OCI-LY3 (cell line): Measurements from ENCODE around the gene PGP.

Source experiments
- H2AFZ ChIP-seq: fragments of 200-600, 300-600 bp; shearing (Covaris generic); 2 replicates; pipeline ENCODE4 v1.6.0; 2014; ENCODE audit warnings: antibody characterized with exemption, low read depth, low read length
- H3K27ac ChIP-seq: fragments of 200-600, 300-600 bp; sonication (generic); 2 replicates; pipeline ENCODE4 v1.5.1; 2014; ENCODE audit warnings: mild to moderate bottlenecking, low read length, moderate library complexity, mixed read lengths
- H3K27me3 ChIP-seq: fragments of 200-600, 300-600 bp; sonication (generic); 2 replicates; pipeline ENCODE4 v1.6.1; 2014; ENCODE audit warnings: low read depth, low read length, mixed read lengths
- H3K36me3 ChIP-seq: fragments of 200-600, 300-600 bp; sonication (generic); replicated peaks from 2 replicates; pipeline ENCODE3; 2014; ENCODE audit warnings: low read depth, low read length, mixed read lengths
- H3K4me1 ChIP-seq: fragments of 300-600, 200-600 bp; sonication (generic); 2 replicates; pipeline ENCODE4 v1.6.1; 2014; ENCODE audit warnings: low read length, mixed read lengths
- H3K4me2 ChIP-seq: fragments of 200-600, 300-600 bp; sonication (generic); 2 replicates; pipeline ENCODE4 v1.6.1; 2014; ENCODE audit warnings: low read length, mixed read lengths
- H3K4me3 ChIP-seq: fragments of 300-600, 200-600 bp; sonication (generic); 2 replicates; pipeline ENCODE4 v1.5.1; 2014; ENCODE audit warnings: antibody characterized with exemption, mild to moderate bottlenecking, low read length, moderate library complexity
- H3K79me2 ChIP-seq: fragments of 300-600, 200-600 bp; shearing (Covaris generic); 2 replicates; pipeline ENCODE4 v1.6.1; 2014; ENCODE audit warnings: mild to moderate bottlenecking, low read length, mixed read lengths
- H3K9ac ChIP-seq: fragments of 300-600, 200-600 bp; shearing (Covaris generic); 2 replicates; pipeline ENCODE4 v1.6.0; 2014; ENCODE audit warnings: mild to moderate bottlenecking, low read length, moderate library complexity
- H3K9me3 ChIP-seq: fragments of 200-600, 300-600 bp; shearing (Covaris generic); 2 replicates; pipeline ENCODE4 v1.6.1; 2014; ENCODE audit warnings: low read length, mixed read lengths; ENCODE audit not compliant: insufficient read depth
- H4K20me1 ChIP-seq: fragments of 200-600, 300-600 bp; sonication (generic); 2 replicates; pipeline ENCODE4 v1.6.1; 2016; ENCODE audit warnings: low read length, mixed read lengths; ENCODE audit not compliant: insufficient read depth
- EZH2phosphoT487 ChIP-seq: fragments of 200-600 bp; shearing (Covaris generic); IDR thresholded peaks from 2 replicates; pipeline ENCODE4 v1.6.1; 2018; ENCODE audit warnings: antibody characterized with exemption, mixed run types, low read depth
- TF ChIP-seq, protein P1 (sequence below): fragments of 200-600, 300-600 bp; sonication (generic); IDR thresholded peaks from 2 replicates; pipeline ENCODE4 v1.5.1; 2014; ENCODE audit warnings: antibody characterized with exemption, low read length, low read depth

Gene PGP

DNA sequence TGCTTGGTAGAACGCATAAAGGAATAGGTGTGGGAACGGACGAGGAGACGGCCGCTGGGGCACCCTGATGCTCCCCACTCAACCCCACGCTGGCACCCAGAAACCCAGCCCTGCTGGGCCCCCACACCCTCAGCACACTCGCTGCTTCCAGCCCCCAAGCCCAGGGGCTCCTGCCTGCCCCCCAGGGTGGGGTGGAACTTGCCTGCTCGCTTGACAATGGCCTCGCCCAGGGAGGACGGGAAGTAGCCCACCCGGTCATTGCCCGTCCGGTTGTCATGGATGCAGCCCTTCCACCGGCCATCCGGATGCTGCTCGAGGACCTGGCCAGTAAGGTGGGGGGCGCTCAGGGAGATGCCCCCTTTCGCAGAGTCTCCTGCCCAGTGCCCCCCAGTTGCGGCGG is 28.1 kb downstream of the PGP start:
- no peak overlapping the region for H2AFZ ChIP-seq
- H3K9me3 ChIP-seq = no peaks in the 10 kb centered on the region
- H3K27ac ChIP-seq = no peak overlapping the region
- no peaks in the 10 kb centered on the region for H4K20me1 ChIP-seq
- H3K36me3 ChIP-seq = no peaks in the 10 kb centered on the region
- no peak overlapping the region for H3K4me3 ChIP-seq
- no peaks in the 10 kb centered on the region for H3K27me3 ChIP-seq
- TF ChIP-seq EZH2phosphoT487 = no peak
- TF ChIP-seq, protein P1, sequence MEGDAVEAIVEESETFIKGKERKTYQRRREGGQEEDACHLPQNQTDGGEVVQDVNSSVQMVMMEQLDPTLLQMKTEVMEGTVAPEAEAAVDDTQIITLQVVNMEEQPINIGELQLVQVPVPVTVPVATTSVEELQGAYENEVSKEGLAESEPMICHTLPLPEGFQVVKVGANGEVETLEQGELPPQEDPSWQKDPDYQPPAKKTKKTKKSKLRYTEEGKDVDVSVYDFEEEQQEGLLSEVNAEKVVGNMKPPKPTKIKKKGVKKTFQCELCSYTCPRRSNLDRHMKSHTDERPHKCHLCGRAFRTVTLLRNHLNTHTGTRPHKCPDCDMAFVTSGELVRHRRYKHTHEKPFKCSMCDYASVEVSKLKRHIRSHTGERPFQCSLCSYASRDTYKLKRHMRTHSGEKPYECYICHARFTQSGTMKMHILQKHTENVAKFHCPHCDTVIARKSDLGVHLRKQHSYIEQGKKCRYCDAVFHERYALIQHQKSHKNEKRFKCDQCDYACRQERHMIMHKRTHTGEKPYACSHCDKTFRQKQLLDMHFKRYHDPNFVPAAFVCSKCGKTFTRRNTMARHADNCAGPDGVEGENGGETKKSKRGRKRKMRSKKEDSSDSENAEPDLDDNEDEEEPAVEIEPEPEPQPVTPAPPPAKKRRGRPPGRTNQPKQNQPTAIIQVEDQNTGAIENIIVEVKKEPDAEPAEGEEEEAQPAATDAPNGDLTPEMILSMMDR = no peak
- no peaks in the 10 kb centered on the region for H3K79me2 ChIP-seq
- no peak overlapping the region for H3K4me2 ChIP-seq
- no peaks in the 10 kb centered on the region for H3K4me1 ChIP-seq
- H3K9ac ChIP-seq = no peak overlapping the region

DNA sequence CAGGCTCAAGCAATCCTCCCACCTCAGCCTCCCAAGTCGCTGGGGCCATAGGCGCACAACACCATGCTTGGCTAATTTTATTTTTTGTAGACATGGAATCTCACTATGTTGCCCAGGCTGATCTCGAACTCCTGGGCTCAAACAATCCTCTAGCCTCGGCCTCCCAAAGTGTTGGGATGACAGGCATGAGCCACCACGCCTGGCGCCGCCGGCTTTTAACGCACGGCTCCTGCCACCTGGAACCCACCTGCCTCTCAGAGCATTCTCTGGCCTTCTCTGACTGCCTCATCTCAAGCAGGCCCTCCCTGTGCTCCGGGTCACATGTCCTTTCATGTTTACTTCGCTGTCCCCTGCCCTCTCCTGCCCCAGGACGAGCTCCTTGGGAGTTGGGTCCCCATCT is 28.6 kb downstream of the PGP start:
- Histone ChIP-seq H3K27me3 (no peaks in the 10 kb centered on the region), H3K79me2 (no peaks in the 10 kb centered on the region), H3K27ac (no peak overlapping the region), H4K20me1 (no peaks in the 10 kb centered on the region), H3K9me3 (no peaks in the 10 kb centered on the region), H3K36me3 (no peaks in the 10 kb centered on the region), H2AFZ (no peak overlapping the region), H3K4me2 (no peak overlapping the region), H3K9ac (no peak overlapping the region), H3K4me3 (no peak overlapping the region), H3K4me1 (no peaks in the 10 kb centered on the region)
- no peak for TF ChIP-seq EZH2phosphoT487

DNA sequence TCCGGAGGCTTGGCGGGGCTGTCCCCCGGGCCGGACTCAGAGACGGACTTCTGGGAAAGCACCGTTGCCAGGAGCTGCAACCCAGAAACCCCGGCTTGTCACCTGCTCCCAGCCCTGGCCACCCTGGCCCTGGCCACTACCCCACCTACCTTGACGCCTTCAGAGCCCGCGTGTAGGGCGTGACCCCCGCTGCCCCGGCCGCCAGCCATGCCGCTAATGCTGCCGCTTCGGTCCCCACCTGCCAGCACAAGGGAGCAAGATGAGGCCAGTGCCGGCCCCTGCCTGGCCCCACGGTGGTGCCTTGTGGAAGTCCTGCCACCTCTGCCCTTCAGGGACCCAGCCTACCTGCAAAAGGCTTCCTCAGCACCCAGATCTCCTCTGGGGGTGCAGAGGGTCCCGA is 29.7 kb downstream of the PGP start:
- H3K4me2 ChIP-seq = no peak overlapping the region

DNA sequence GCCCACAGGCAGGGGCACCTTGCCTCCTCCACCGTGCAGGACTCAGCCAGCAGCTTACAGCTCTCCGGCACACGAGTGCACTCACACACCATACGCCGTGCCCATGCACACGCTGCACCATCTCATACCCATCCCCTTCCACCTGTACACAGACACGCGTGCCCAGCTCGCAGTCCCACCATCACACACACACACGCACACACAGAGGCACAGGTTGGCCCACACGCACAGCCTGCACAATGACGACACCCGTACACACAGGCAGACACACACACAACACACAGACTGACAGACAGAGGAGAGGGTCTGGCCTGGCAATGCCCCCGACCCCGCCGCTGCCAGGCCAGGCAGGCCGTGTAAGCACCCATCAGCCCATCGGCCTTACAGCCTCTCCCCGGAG is 30.3 kb downstream of the PGP start:
- no peak for TF ChIP-seq EZH2phosphoT487
- TF ChIP-seq, protein P1 = no peak
- H3K36me3 ChIP-seq = no peaks in the 10 kb centered on the region
- H4K20me1 ChIP-seq = no peaks in the 10 kb centered on the region
- no peak overlapping the region for H3K9ac ChIP-seq
- H3K9me3 ChIP-seq = no peaks in the 10 kb centered on the region
- no peaks in the 10 kb centered on the region for H3K27me3 ChIP-seq
- H2AFZ ChIP-seq = no peak overlapping the region
- no peaks in the 10 kb centered on the region for H3K79me2 ChIP-seq
- H3K4me3 ChIP-seq = no peak overlapping the region
- no peak overlapping the region for H3K27ac ChIP-seq
- no peak overlapping the region for H3K4me2 ChIP-seq
- H3K4me1 ChIP-seq = no peaks in the 10 kb centered on the region

More for the DNA sequence above, 29.7 kb downstream of the PGP start:
- H3K9me3 ChIP-seq = no peaks in the 10 kb centered on the region
- H3K27me3 ChIP-seq = no peaks in the 10 kb centered on the region
- H2AFZ ChIP-seq = no peak overlapping the region
- H3K36me3 ChIP-seq = no peaks in the 10 kb centered on the region
- no peak for TF ChIP-seq EZH2phosphoT487
- TF ChIP-seq, protein P1 = no peak
- no peak overlapping the region for H3K9ac ChIP-seq
- H3K79me2 ChIP-seq = no peaks in the 10 kb centered on the region
- no peak overlapping the region for H3K27ac ChIP-seq
- H4K20me1 ChIP-seq = no peaks in the 10 kb centered on the region
- H3K4me1 ChIP-seq = no peaks in the 10 kb centered on the region
- H3K4me3 ChIP-seq = no peak overlapping the region

DNA sequence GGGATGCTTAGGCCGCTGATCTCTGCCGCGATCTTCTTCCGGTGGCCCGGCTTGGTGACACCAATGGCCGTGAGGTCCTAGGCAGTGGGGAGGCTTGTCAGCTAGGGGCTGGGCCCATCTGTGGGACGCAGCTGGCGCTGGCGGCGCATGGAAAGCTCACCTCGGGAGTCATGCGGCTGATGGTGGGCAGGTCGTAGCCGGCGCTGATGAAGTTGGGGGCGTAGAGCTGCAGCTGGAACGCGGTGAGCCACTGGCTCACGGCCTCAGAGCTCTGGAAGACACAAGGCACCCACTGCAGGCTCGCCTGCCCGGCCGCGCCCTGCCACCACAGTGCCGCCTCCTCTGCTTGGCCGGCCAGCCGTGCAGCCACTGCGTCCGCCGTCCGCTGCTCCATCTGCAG is 31.0 kb downstream of the PGP start:
- H3K79me2 ChIP-seq = no peaks in the 10 kb centered on the region

More for the DNA sequence above, 31.0 kb downstream of the PGP start:
- H3K4me1 ChIP-seq = no peaks in the 10 kb centered on the region
- H3K9me3 ChIP-seq = no peaks in the 10 kb centered on the region
- H3K9ac ChIP-seq = no peak overlapping the region
- no peaks in the 10 kb centered on the region for H3K36me3 ChIP-seq
- no peaks in the 10 kb centered on the region for H3K27me3 ChIP-seq
- H3K4me2 ChIP-seq = no peak overlapping the region
- no peak overlapping the region for H3K4me3 ChIP-seq
- no peak for TF ChIP-seq EZH2phosphoT487
- TF ChIP-seq, protein P1 = no peak
- H3K27ac ChIP-seq = no peak overlapping the region
- H2AFZ ChIP-seq = no peak overlapping the region
- no peaks in the 10 kb centered on the region for H4K20me1 ChIP-seq
